Measurements from ENCODE around the gene ZDHHC9. TPM values are rescaled to one million over a fixed set of nuclear protein-coding genes. Genes with fewer than 3 reads are reported as not detected.

Gene ZDHHC9
- total RNA-seq, 1 donor from 2014 or later = 22.1 TPM

DNA sequence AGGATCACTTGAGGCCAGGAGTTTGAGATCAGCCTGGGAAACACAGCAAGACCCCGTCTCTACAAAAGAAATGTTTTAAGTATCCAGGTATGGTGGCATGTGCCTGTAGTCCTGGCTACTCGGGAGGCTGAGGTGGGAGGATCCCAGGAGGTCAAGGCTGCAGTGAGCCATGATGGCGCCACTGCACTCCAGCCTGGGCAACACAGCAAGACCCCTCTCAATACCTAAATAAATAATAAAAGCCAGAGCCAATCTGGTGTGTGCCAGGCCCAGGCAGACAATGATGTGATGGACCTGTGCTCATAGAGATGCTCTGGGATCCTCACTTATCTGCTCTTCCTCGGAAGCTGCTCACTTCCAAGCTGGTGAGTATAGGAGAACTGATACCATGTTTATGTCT, 82.1 kb downstream of the ZDHHC9 start:
- no peak for DNase-seq

DNA sequence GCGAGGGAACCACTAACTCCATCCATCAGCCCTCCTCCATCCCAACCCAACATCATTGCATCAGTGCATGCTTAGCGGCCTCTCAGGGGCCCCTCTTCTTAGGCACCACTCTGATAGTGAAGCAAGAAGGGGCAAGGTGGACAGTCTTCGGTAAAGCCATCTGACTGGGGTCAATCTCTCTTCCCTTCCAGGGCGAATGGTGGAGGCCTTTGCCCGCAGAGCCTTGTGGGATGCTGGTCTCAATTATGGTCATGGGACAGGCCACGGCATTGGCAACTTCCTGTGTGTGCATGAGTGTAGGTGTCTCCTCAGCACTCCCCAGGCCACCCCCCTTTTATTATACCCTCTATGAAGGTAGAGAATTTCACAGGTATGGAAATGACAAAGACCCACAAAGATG, 82.7 kb downstream of the ZDHHC9 start:
- DNase-seq = no peak

DNA sequence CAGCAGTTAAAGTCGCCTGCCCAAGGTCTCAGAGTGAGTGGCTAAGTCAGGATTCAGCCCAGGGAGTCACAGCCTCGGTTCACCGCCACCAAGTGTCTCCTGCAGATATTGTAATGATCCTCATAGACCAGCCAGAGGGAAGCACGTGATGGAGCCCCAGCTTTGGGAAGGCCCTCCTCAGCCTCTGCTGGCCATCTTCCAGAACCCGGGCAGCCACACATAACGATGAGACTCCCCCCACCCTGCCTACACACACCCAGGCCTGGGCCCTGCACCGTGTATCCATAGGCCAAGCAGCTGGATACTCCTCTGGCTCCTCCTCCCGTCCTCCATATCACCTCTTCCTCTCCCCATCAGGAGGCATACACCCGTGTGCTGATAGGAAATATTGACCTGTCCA, 83.5 kb downstream of the ZDHHC9 start:
- DNase-seq = no peak

DNA sequence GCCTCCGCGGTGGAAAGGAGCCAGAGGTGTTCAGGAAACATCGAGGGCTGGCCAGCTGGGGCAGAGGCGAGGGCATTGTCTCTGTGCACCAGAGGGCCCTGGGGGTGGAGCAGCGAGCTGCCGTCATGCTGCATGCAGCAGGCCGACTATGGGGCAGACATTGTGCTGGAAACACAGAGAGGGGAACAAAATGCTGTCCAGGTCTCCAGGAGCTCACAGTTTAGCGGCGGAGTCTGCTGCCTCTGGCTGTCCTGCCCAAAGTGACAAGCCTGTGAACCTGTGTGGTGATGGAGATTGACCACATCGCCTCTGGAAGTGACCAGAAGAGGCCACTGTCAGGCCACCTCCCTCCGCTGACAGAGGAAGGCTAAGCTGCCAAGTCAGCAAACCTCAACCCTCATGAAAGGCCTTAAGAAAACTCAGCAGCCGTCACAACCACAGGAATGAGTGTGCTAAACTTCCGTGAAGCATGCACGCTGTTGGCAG, 84.1 kb downstream of the ZDHHC9 start:
- peak; percentile 57 for DNase-seq

DNA sequence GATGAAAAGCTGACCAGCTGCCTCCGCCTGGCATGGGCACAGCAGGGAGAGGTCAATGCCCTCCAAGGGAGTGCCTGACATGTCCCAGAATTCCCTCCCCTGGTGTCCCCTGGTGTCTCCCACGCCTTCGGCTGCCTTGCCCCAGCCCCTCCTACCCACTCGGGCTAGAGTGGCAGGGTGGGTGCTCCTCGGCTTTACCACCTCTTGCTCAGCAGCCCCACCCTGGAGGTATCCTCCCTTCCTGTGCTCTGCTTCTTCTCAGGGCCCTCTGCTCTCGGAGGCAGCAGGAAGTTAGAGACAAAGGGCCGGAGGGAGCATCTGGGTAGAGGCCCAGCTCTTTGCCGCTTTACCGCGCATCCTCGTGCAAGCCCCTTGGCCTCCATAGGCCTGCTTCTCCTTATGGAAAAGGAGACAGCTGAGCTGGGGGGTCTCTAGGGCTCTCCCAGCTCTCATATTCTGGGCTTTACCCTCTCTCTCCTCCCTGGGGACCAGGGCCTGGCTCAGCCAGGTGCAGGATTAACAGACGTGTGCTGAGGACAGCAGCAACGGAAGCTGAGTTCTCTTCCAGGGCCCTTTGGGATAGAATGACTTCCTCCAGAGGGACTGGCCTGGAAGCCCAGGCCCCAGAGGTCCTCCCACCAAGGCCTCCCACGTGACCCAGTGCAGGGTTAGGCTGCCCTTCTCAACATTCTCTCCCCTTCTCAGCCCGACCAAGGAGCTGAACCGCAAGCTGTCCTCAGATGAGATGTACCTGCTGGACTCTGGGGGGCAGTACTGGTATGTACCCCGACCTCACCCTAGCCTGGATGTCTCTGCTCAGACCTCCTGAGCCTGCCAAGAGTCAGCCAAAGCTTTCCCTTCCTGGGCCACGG, 87.7 kb downstream of the ZDHHC9 start:
- DNase-seq = no peak

DNA sequence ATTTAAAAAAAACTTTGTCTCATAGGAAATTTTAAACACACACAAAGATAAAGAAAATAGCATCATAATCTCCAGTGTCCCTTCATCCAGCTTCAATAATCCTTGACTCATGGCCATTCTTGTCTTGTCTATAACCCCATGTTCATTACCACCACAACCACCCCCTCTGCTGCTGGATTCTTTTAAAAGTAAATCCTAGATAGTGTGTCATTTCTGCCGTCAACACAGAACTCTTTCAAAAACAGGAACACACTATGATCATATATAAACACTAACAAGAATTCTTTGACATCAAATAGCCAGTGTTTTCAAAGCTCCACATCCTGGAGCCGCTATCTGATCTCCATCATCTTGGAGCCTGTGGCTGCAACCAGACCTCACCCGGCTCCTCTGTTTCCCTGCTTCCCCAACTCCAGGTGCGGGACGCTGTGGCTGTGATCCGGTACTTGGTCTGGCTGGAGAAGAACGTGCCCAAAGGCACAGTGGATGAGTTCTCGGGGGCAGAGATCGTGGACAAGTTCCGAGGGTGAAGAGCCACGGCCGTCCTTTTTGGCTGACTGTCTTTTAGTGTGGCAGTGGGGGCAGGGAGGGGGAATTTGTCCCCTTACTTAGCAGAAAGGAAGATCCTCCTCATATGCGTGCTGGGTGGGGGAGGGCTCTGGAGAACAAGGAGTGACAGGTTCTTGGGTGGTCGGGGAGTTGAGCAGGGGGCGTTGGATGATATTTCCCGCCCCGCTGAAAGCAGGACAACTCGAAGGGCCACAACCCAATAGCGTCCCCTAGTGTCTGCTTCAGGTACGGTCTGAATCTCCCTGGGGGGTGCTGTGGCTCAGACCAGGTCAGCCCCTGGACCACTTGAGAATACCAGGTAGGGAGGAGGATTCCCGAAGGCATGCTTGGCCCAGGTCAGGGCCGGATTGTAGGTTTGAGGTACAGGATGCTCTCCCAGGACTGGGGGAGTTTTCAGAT, 89.3 kb downstream of the ZDHHC9 start:
- peak; percentile 22 for DNase-seq

Other genes starting within 250 kb of the ZDHHC9 start
- 58.9 and 124 TPM in 2 replicates for gene APLN, start 188.9 kb downstream of the ZDHHC9 start, total RNA-seq
- not detected in 2 replicates for gene XPNPEP2, start 104.9 kb downstream of the ZDHHC9 start, total RNA-seq
- not detected in 2 replicates for gene SASH3, start 63.9 kb downstream of the ZDHHC9 start, total RNA-seq
- gene UTP14A, start 62.3 kb upstream of the ZDHHC9 start, total RNA-seq = 20.9 and 25.0 TPM in 2 replicates
- gene BCORL1, start 138.7 kb upstream of the ZDHHC9 start, total RNA-seq = 3.4 and 7.1 TPM in 2 replicates